SK-N-SH (cell line): ENCODE measurements around the gene SHROOM2. TPM values are rescaled to one million over a fixed set of nuclear protein-coding genes. Genes with fewer than 3 reads are reported as not detected.

ENCODE experiments used
- CTCF ChIA-PET: fragments of 300-600, 350-600 bp; formaldehyde crosslinking; extraction: SDS; loops from one replicate; lab custom pipeline; 2021; lab: Yijun Ruan, JAX
- POLR2A ChIA-PET: fragments of 350-600 bp; sonication (Branson Sonifier 250); formaldehyde crosslinking; extraction: SDS; loops from one replicate; lab custom pipeline; 2020; ENCODE audit warnings: antibody characterized with exemption, inconsistent platforms; lab: Yijun Ruan, JAX
- DNase-seq: peaks from one replicate; pipeline ENCODE4 v3.0.0; 2012
- H2AFZ ChIP-seq: fragments of 200-600 bp; sonication (generic); 2 replicates; pipeline ENCODE4 v1.8.1; 2016; ENCODE audit warnings: antibody characterized with exemption, mild to moderate bottlenecking, low read depth
- H3F3A ChIP-seq: fragments of 200-600 bp; sonication (generic); replicated peaks from 2 replicates; pipeline ENCODE3; 2016; ENCODE audit warnings: antibody characterized with exemption, mild to moderate bottlenecking; ENCODE audit not compliant: insufficient read depth
- H3K27ac ChIP-seq, 2 experiments: fragments of 200-500 bp in 1 of 2; fragments of 200-600 bp in 1 of 2; sonication (Bioruptor generic) in 1 of 2; sonication (generic), shearing (Covaris generic) in 1 of 2; 2 replicates each; pipeline versions ENCODE4 v1.5.1 to v1.6.1; 2014 to 2016; ENCODE audit warnings: low read depth in 2 of 2, inconsistent platforms in 1 of 2, low read length in 1 of 2, mild to moderate bottlenecking in 1 of 2, mixed read lengths in 1 of 2
- H3K27me3 ChIP-seq: fragments of 200-600 bp; sonication (generic), shearing (Covaris generic); 2 replicates; pipeline ENCODE4 v1.6.1; 2016; ENCODE audit warnings: mixed run types; ENCODE audit not compliant: insufficient read depth
- H3K36me3 ChIP-seq, 2 experiments: fragments of 200-500 bp in 1 of 2; fragments of 200-600 bp in 1 of 2; sonication (Bioruptor generic) in 1 of 2; sonication (generic) in 1 of 2; replicated peaks in 1 of 2; 2 replicates each; pipeline versions ENCODE3 to v1.5.1; 2014 to 2016; ENCODE audit warnings: low read length in 1 of 2, mild to moderate bottlenecking in 1 of 2; ENCODE audit not compliant: insufficient read depth in 2 of 2, control insufficient read depth in 1 of 2
- H3K4me1 ChIP-seq, 2 experiments: fragments of 200-500 bp in 1 of 2; fragments of 200-600 bp in 1 of 2; sonication (Bioruptor generic) in 1 of 2; sonication (generic), shearing (Covaris generic) in 1 of 2; 2 replicates each; pipeline versions ENCODE4 v1.5.1 to v1.6.1; 2014 to 2016; ENCODE audit warnings: low read depth in 1 of 2, low read length in 1 of 2, mixed run types in 1 of 2; ENCODE audit not compliant: insufficient read depth in 2 of 2, control insufficient read depth in 1 of 2
- H3K4me2 ChIP-seq: fragments of 200-600 bp; sonication (generic), shearing (Covaris generic); 2 replicates; pipeline ENCODE4 v1.6.1; 2017; ENCODE audit warnings: mixed run types
- H3K4me3 ChIP-seq, 2 experiments: fragments of 200-500 bp in 1 of 2; fragments of 200-600 bp in 1 of 2; sonication (Bioruptor generic) in 1 of 2; sonication (generic), shearing (Covaris generic) in 1 of 2; 2 replicates each; pipeline versions ENCODE4 v1.5.1 to v1.8.1; 2014 to 2016; ENCODE audit warnings: low read depth in 2 of 2, inconsistent platforms in 1 of 2, low read length in 1 of 2, mild to moderate bottlenecking in 1 of 2, mixed read lengths in 1 of 2, moderate library complexity in 1 of 2
- H3K79me2 ChIP-seq: fragments of 200-600 bp; sonication (generic); 2 replicates; pipeline ENCODE4 v1.8.1; 2017; ENCODE audit warnings: mild to moderate bottlenecking; ENCODE audit not compliant: insufficient read depth
- H3K9ac ChIP-seq: fragments of 200-600 bp; sonication (generic); 2 replicates; pipeline ENCODE4 v1.6.1; 2017; ENCODE audit warnings: mixed run types
- H3K9me2 ChIP-seq: fragments of 200-600 bp; sonication (generic); 2 replicates; pipeline ENCODE4 v1.6.1; 2017; ENCODE audit warnings: mixed run types
- H3K9me3 ChIP-seq: fragments of 200-600 bp; sonication (generic); 2 replicates; pipeline ENCODE4 v1.6.1; 2017; ENCODE audit warnings: mixed run types, mild to moderate bottlenecking, moderate library complexity
- H4K20me1 ChIP-seq: fragments of 200-600 bp; sonication (generic); 2 replicates; pipeline ENCODE4 v1.6.1; 2017; ENCODE audit warnings: mild to moderate bottlenecking, mixed run types; ENCODE audit not compliant: insufficient read depth
- EZH2phosphoT487 ChIP-seq: fragments of 200-600 bp; sonication (generic); IDR thresholded peaks from 2 replicates; pipeline ENCODE4 v1.6.1; 2017; ENCODE audit warnings: low read depth, mixed run types, mild to moderate bottlenecking, antibody characterized with exemption, moderate library complexity, borderline replicate concordance
- FOXM1 ChIP-seq: IDR thresholded peaks from 2 replicates; pipeline ENCODE4 v1.4.0; 2012; ENCODE audit warnings: low read depth, mild to moderate bottlenecking
- MAX ChIP-seq: IDR thresholded peaks from 2 replicates; pipeline ENCODE4 v1.4.0; 2012; ENCODE audit warnings: low read depth
- POLR2AphosphoS5 ChIP-seq: IDR thresholded peaks from 2 replicates; pipeline ENCODE4 v1.6.1; 2012; ENCODE audit warnings: low read depth, low read length
- RAD21 ChIP-seq: IDR thresholded peaks from 2 replicates; pipeline ENCODE4 v1.6.1; 2012; ENCODE audit warnings: mild to moderate bottlenecking, low read length
- REST ChIP-seq: IDR thresholded peaks from 2 replicates; pipeline ENCODE4 v1.6.1; 2012; ENCODE audit warnings: mild to moderate bottlenecking, low read depth, low read length, moderate library complexity
- RFX5 ChIP-seq: IDR thresholded peaks from 2 replicates; pipeline ENCODE4 v1.6.1; 2012; ENCODE audit warnings: mild to moderate bottlenecking, improper control_type of control experiment, low read length
- SIN3A ChIP-seq: IDR thresholded peaks from 2 replicates; pipeline ENCODE4 v1.6.1; 2012; ENCODE audit warnings: low read depth, mild to moderate bottlenecking, low read length, moderate library complexity, borderline replicate concordance
- TCF12 ChIP-seq: IDR thresholded peaks from 2 replicates; pipeline ENCODE4 v1.4.0; 2012
- USF1 ChIP-seq: IDR thresholded peaks from 2 replicates; pipeline ENCODE4 v1.4.0; 2012; ENCODE audit warnings: low read depth, borderline replicate concordance
- WGBS: methylation state at CpG from one replicate; pipeline ENCODE4 v1.1.6; 2017; ENCODE audit warnings: low lambda C conversion rate; 5-methylcytosine and 5-hydroxymethylcytosine counted together
- polyA plus RNA-seq, 3 experiments: library from polyadenylated mRNA; depleted of rRNA; stranded (reverse); fragments of >200 nt; gene quantifications; 2 replicates each; pipeline ENCODE4 v1.2.3, GENCODE V29; 2012

Gene SHROOM2
- polyA plus RNA-seq, 1 of the 3 experiments (the other 2 are of a cell fraction), result not detected

GRCh38 chrX:9948406-9948805 is 162.2 kb downstream of the SHROOM2 start:
- ChIA-PET CTCF (no interaction called here), POLR2A (no interaction called here)
- H3K4me1 ChIP-seq, result no peaks in the 10 kb centered on the region
- H3K79me2 ChIP-seq, result no peaks in the 10 kb centered on the region
- H2AFZ ChIP-seq, result no peak overlapping the region
- DNase-seq, result no peak
- H3K27ac ChIP-seq, result no peak overlapping the region
- H3K9me3 ChIP-seq, result no peaks in the 10 kb centered on the region
- H3K4me3 ChIP-seq, result no peak overlapping the region
- no peaks in the 10 kb centered on the region for H4K20me1 ChIP-seq
- TF ChIP-seq RAD21 (no peak), EZH2phosphoT487 (no peak), MAX (no peak), REST (no peak), SIN3A (no peak), USF1 (no peak), POLR2AphosphoS5 (no peak), TCF12 (no peak), RFX5 (no peak), FOXM1 (no peak)
- no peak overlapping the region for H3K4me2 ChIP-seq
- H3F3A ChIP-seq, result no peaks in the 10 kb centered on the region
- 20% methylated on average over 9 of the region's 9 CpGs for WGBS
- H3K9me2 ChIP-seq, result no peaks in the 10 kb centered on the region
- H3K27me3 ChIP-seq, result peaks cover 9% of the 10 kb centered on the region; the same call in 1 of the 2 replicates
- H3K9ac ChIP-seq, result no peak overlapping the region
- no peaks in the 10 kb centered on the region for H3K36me3 ChIP-seq

GRCh38 chrX:9952300-9952699 is 166.1 kb downstream of the SHROOM2 start:
- CTCF ChIA-PET, result no interaction called here
- H3K4me3 ChIP-seq, result no peak overlapping the region
- TF ChIP-seq SIN3A, result no peak

More at GRCh38 chrX:9952300-9952699, 166.1 kb downstream of the SHROOM2 start:
- H3K27ac ChIP-seq, result no peak overlapping the region
- H3K79me2 ChIP-seq, result no peaks in the 10 kb centered on the region
- no peak overlapping the region for H3K9ac ChIP-seq
- no peaks in the 10 kb centered on the region for H3F3A ChIP-seq
- no peaks in the 10 kb centered on the region for H4K20me1 ChIP-seq
- DNase-seq, result no peak
- peaks cover 9% of the 10 kb centered on the region; the same call in 1 of the 2 replicates for H3K27me3 ChIP-seq
- H3K9me3 ChIP-seq, result no peaks in the 10 kb centered on the region
- 0% methylated on average over 1 of the region's 1 CpG for WGBS
- H3K4me2 ChIP-seq, result no peak overlapping the region
- H3K4me1 ChIP-seq, result no peaks in the 10 kb centered on the region
- H3K36me3 ChIP-seq, result no peaks in the 10 kb centered on the region
- POLR2A ChIA-PET, result no interaction called here
- H2AFZ ChIP-seq, result no peak overlapping the region
- H3K9me2 ChIP-seq, result no peaks in the 10 kb centered on the region
